Measurements from ENCODE around the gene WSCD2.

WSCD2 gene

DNA sequence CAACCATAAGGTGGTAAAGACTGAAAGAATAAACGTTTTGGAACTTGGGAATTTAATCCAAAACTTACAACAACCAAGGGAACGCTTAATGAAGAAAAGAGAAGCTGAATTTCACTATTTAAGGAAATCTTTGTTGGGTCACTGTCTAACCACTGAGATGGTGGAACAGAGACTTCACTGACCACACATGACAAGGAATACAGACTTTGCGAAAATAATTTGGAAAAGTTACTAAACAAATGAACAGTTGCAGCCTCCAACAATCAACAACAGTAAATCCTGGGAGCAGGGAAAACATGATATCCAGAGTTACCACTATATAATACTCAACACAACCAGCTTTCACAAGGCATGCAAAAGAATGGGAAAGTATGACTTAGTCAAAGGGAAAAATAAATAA lies 131.0 kb downstream of the WSCD2 start:
- in situ Hi-C loops (cut with MboI; ENCODE audit: low sequenced_read_pairs) = no loop called here

DNA sequence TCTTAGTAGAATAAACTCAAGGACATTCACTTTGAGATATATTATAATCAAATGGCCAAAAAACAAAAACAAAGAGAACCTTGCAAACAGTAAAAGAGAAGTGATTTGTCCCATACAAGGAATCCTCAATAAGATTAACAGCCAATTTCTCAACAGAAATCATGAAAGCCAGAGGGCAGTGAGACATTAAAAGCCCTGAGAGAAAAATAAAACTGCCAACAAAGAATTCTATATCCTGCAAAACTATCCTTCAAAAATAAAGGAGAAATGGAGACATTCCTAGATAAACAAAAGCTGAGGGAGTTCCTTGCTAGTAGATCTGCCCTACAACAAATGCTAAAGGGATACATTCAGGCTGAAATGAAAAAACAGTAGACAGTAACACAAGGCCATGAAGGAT lies 131.9 kb downstream of the WSCD2 start:
- in situ Hi-C loops (cut with MboI; ENCODE audit: low sequenced_read_pairs) = no loop called here

DNA sequence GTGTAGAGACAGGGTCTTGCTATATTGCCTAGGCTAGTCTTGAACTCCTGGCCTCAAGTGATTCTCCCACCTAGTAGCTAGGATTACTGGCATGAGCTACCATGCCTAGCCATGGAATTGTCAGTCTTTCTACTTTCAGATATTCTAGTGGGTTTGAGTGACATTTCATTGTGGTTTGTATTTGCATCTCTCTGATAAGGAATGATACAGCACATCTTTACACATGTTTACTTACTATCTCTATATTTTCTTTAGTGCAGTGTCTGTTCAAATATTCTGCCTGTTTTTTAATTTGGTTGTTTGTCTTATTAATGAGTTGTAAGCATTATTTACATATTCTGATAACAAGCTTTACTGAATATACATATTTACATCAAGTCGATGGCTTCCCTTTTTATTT lies 136.4 kb downstream of the WSCD2 start:
- in situ Hi-C loops (cut with MboI; ENCODE audit: low sequenced_read_pairs) = no loop called here

DNA sequence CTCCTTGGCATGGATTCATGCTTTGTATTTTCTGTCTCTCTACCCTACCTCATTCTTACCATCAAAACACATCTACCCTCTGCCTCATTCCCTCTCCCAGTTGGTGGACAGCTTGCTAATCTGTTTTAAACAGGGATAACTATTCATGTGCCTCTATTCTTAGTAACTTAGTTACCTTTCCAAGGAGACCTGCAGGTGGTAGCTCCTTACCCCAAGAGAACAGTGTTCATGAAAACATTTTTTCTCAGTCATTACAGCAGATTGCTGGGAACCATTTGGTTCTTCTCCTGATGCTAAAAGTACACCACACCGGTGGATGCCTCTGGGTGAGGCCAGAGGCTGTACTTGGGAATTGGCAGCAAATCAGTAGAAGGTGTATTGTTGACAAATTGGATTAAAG lies 137.0 kb downstream of the WSCD2 start:
- in situ Hi-C loops (cut with MboI; ENCODE audit: low sequenced_read_pairs) = no loop called here

DNA sequence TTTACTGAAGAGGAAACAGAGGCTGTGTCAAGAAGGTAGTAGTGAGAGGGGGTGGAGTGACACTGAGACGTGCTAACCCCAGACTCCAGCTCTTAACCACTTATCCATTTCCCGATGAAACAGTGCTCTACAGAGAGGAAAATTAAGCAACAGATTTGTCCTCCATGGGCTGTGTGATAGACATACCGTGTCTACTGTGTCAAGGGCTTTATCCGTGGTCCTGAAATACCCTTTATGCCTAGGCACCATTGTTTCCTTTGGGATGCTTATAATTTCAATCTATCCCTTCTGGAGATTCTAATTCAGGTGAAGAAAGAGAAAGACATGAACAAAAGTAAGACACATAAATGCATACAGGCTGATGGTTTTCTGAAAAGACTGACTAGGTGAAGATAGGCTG lies 138.4 kb downstream of the WSCD2 start:
- in situ Hi-C loops (cut with MboI; ENCODE audit: low sequenced_read_pairs) = no loop called here

DNA sequence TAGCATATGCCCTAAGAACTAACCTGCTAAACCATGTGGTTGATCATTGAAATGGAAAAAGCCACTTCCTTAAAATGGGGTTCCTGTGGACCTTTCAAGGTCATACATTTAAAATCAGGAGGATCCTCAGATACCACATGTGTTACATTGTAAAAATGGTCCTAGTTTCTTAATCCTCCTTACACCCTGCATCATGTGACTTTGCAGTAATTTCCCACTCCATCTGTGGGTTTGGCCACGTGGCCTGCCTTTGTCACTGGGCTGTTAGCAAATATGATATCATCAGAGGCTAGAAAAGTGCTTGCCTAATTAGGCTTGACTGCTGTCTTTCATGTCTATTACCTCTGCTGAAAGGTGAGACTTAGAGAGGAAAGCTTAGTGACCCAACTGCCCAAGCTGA lies 139.3 kb downstream of the WSCD2 start:
- in situ Hi-C loops (cut with MboI; ENCODE audit: low sequenced_read_pairs) = no loop called here

DNA sequence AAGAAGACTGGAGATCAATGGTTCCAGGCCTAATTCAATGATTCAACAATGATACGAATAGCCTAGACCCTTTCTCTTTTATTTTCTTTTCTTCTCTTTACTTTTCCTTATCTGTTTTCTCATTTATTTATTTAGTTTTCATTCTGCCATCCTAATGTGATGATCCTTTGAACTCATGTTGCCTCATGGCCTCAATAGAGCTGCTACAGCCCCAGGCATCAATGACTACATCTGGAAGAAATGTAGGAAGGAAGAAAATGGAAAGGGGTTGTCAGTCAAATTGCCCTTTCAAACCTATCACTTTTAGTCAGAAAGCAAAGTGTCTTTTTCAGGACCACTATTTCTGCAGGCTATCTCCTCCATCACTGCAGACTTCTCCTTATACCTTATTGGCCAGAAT lies 140.1 kb downstream of the WSCD2 start:
- in situ Hi-C loops (cut with MboI; ENCODE audit: low sequenced_read_pairs) = no loop called here

DNA sequence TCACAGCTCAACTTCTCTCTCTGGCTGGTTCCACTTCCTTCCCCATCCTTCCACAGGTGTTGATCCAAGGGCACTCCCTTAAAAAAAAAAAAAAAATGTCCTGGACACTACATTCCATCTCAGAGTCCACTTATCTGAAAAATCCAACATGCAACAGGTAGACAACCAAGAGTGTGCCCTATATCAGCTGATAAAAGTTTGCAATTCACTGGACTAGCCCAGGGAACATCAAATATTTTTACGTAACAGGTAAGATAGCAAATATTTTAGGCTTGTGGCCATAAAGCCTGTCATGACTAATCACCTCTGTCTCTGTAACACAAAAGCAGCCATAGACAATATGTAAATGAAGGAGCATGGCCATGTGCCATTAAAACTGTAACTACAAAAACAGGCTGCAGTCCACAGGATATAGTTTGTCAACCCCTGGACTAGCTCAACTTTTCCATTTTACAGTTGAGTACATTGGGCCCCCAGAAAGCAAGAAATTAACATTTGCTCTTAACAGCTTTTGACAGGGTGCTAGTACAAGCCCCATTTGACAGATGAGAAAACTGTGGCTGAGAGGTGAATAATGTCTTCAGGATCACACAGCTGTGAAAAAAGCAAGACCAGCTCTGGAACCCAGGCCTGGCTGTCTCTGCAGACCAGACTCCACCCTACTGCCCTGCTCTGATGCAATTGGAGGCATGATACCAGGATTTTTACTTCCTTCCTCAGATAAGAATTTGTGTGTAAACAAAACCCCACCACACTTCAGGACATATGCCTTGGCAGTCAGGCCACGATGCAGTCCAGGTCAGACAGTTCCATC lies 141.2 kb downstream of the WSCD2 start:
- in situ Hi-C loops (cut with MboI; ENCODE audit: low sequenced_read_pairs) = no loop called here

DNA sequence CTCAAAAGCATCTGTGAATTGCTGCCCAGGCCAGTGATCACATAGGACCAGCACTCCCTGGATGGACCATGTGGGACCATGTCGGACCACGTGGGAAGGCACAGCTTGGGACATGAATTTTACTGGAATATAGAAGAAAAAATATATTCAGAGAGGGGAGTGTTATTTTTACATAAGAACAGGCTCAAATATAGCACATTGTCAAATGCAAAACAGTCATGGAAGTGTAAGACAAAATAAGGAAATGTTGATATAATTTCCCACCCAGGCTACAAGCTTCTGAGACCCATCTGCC lies 141.7 kb downstream of the WSCD2 start:
- in situ Hi-C loops (cut with MboI; ENCODE audit: low sequenced_read_pairs) = no loop called here

DNA sequence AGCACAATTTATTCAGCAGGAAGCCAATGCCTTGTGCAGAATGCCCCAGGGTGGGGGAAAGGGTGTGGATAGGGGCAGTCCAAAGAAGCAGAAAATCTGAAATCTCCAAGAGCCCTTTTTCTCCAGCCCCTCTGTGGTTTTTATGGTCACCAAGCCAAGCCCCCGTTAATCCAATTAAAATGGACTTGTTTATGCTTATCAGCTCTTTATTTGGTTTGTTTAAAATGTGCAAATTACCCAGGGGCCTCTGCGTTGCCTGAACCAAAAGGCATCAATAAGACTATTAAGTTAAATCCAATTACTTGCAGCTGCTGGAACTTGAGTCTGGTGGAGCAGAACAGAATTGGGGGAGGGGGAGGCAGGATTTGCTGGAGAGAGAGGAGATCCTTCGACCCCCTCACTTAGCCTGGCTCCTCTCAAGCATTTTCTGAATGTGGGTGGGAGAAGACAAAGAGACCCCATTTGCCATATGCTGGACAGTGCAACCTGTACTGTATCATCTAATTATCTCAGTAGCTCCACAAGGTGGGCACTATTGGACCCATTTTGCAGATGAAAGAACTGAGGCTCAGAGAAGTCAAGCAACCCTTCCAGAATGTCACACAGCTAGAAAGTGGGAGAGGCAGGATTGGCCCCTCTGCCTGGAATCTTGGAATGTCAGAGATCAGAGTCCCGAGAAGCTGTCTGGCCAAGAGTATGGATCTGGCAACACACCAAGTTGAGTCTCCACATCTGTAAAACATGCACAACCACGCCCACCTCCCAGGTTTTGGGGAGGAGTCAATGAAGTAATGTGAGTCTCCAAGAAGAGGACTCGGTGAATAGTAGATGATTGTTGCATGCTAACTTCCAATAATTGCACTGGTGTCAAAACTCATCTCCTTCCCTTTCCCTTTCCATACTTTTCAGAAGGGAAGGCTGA lies 143.1 kb downstream of the WSCD2 start:
- in situ Hi-C loops (cut with MboI; ENCODE audit: low sequenced_read_pairs) = no loop called here

DNA sequence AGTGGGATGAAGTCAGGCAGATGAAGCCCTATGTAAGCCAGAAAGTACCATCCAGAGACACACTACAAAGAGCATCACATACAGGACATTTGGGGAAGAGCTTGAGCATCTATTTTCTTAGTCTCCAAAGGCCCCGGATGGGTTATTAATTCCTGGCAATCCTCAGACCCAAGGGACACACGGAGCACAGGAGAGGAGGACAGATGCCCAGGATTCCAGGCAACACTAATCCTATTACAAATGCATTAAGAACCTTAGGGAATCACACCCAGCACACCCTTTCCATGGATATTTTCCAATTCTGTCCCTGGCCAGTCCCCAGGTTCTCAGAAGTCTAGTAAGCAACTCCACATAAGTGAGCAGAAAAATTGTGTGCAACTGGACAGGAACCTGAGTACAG lies 144.1 kb downstream of the WSCD2 start:
- in situ Hi-C loops (cut with MboI; ENCODE audit: low sequenced_read_pairs) = no loop called here

DNA sequence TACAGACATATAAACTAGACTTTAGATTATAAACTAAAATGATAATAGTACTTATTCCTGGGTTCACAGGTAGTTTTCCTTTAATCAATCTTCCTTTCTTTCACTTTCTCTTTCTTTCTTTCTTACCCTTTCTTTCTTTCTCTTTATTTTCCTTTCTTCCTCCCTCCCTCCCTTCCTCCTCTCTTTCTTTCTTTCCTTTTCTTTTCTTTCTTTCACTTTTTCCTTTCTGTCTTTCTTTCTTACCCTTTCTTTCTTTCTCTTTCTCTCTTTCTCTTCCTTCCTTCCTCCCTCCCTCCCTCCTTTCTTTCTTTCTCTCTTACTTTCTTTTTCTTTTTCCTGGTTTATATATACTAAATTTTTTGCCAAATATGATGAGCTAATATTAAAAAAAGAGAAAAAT lies 148.5 kb downstream of the WSCD2 start:
- in situ Hi-C loops (cut with MboI; ENCODE audit: low sequenced_read_pairs) = no loop called here

DNA sequence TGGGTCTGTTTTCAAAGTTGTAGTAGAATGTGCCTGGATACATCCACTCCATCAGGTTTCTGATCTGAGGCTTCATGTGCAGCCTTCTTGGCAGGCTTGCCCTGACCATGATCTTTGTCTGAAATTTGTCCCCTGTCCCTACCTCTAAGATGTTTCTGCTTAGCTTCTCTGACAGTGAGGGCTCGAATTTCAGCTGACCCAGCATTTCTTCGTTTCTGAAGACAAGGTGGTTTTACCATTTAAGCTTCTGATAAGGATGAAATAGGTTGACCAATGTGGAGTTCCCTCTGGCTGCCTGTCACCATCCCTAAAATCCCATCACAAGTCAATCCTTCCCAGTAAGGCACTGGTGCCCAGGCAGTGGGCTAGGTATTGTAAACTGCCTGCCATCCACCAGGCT lies 153.1 kb downstream of the WSCD2 start:
- in situ Hi-C loops (cut with MboI; ENCODE audit: low sequenced_read_pairs) = no loop called here

DNA sequence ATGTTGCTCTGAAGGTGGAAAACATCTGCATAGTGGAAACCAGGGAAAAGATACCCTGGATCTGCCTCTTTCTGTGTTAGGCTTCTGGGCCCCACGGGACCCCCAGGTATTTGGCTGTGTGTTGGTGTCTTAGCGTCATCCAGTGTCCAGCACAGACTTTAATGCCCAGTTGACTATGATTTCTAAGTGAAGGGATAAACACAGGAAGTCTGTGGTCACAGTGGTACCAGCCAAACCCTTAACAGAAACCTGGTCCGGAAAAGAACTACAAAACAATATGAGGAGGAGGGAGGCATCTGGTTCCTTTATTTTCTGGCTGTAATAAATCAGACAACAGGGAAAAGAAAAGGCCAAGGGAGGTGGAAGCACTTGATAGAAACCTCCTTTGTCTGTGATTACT lies 153.6 kb downstream of the WSCD2 start:
- in situ Hi-C loops (cut with MboI; ENCODE audit: low sequenced_read_pairs) = no loop called here

DNA sequence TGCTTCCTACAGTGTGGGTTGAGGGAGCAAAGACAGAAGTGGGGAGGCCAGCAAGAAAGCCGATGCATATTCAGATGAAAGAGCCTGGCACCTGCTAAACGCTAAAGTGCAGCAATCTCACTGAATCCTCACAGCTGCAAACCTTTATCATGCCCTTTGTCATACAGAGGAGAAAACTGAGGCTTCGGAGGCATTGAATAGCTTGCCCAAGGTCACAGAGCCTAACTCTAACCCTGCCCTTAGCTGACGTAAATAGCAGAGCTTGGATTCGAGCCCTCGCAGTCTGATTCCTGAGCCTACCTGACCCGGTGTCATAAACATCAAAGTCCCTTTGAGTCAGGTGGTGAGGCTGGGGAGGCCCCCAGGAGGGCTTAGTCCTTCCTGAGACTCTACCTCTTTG lies 155.1 kb downstream of the WSCD2 start:
- in situ Hi-C loops (cut with MboI; ENCODE audit: low sequenced_read_pairs) = no loop called here

DNA sequence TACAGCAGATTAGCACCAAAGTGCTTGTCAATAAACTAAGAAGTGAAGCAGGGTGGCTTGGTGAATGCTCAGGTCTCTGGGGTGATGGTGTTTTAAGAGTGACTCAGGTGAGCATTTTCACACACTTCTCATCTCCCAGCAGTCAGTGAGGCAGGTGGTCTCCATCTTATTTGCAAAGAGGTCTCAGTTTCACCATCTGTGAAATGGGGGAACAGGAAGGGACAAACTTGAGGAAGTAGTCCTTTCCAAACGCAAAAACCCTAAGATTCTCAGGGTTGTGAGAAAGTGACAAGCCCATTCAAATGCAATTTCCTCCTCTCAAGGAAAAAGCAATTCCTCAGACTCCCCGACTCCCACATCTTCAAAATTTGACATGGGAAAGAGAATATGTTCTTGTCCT lies 155.9 kb downstream of the WSCD2 start:
- in situ Hi-C loops (cut with MboI; ENCODE audit: low sequenced_read_pairs) = no loop called here

DNA sequence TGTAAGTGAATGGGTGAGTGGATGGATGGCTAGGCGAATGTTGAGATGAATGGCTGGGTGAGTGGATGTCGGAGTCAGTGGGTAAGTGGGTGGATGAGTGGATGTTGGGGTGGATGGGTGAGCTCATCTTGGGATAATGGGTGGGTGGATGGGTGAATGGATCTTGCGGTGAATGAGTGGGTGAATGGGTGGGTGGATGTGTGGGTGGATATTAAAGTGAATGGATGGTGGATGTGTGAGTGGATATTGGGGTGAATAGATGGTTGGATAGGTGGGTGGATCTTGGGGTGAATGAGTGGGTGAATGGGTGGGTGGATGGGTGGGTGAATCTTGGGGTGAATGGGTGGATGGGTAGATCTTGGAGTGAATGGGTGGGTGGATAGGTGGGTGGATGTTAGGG lies 158.1 kb downstream of the WSCD2 start:
- in situ Hi-C loops (cut with MboI; ENCODE audit: low sequenced_read_pairs) = no loop called here

DNA sequence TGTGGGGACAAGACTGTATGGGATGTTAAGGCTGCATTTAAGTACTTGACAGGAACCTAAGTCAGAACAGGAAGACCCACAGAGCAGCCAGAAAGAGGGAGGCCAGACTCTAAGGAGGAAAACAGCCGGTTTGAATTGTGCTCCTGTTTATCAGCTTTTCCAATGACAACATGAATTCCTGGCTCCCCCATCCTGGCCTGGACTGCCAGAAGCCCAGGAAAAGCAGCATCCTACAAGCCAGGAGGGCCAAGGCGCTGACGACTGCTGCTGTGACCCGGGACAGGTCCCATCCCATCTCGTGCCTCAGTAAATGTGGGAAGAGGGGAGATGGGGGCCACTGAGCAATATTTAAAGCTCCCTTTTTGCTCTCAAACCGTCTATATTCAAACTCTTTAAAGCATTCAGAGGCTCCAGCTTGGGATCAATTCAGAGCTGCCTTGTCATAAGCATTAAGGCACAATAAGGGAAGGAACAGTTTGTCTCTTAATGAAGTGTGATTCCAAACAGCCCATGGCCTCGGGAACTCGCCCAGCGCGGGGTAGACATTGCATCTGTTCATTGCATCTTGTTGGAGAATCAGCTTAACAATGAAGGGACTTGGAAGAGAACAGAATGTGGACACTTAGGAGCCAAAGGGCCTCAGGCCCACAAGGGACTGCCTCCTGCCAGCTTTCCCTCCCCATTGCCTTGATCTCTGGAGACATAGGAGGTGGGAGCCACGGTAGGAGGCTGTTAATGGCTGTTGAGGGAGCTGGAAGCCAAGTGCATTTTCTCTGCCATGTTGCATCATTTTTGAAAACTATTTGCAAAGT lies 160.5 kb downstream of the WSCD2 start:
- in situ Hi-C loops (cut with MboI; ENCODE audit: low sequenced_read_pairs) = no loop called here

DNA sequence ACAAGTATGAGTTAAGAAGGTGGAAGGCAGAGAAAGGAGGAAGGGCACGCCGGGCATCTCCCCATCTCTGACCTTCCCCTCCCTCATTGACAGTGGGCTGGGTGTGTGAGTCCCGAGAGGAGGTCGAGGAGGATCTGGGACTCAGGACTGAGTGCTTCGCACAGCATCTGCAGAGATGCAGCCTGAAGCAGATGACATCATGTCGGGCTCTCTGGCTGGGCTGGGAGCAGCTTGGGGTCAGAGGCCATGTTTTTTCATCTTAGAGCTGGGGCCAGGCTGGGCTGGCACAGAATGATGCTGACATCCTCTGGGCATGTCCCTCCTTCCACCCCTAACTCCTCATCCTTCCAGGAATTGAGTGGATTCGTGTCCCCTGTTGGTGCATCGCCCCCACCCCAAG lies 166.6 kb downstream of the WSCD2 start:
- in situ Hi-C loops (cut with MboI; ENCODE audit: low sequenced_read_pairs) = no loop called here

DNA sequence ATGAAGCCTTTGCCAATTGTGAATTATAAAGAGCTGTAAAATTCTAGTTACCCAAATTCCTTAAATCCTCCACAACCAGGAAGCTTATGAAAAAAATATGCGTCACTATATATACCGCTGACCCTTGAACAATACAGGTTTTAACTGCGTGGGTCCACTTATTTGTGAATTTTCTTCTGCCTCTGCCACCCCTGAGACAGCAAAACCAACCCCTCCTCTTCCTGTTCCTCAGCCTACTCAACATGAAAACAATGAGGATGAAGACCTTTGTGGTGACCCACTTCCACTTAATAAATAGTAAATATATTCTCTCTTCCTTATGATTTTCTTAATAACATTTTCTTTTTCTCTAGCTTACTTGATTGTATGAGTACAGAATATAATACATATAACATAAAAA lies 167.9 kb downstream of the WSCD2 start:
- in situ Hi-C loops (cut with MboI; ENCODE audit: low sequenced_read_pairs) = no loop called here

DNA sequence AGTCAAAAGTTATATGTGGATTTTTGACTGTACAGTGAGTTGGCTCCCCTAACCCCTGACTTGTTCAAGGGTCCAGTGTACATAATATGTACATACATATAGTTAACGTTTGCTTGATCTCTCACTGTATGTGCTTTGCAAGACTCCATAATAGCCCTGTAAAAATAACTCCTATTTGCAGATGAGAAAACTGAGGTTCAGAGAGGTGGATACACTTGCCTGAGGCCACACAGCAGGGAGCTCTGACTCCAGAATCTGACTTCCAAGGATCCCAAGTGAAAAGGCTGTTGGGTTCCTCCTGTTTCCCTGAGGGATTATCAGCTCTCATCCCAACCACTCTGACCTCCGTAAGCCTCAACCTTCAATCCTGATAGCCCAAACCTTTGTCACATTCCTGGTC lies 168.3 kb downstream of the WSCD2 start:
- in situ Hi-C loops (cut with MboI; ENCODE audit: low sequenced_read_pairs) = no loop called here

Data from HL-60/S4 (cell line).